Lung (tissue), 12 donors: ENCODE results near the gene TMEM238. TPM values are rescaled to one million over a fixed set of nuclear protein-coding genes. Genes with fewer than 3 reads are reported as not detected.

Experiments
- ATAC-seq: fragments of 200-7000 bp; cut with Tn5 transposase; one replicate; pipeline ENCODE4 v1.9.1; 2020; ENCODE audit warnings: moderate number of reproducible peaks; ENCODE audit not compliant: insufficient read depth, low FRiP score
- DNase-seq, 3 donors: peaks; one replicate each; pipeline ENCODE4 v3.0.0-alpha.2; 2013 to 2017
- H3K27ac ChIP-seq, 2 donors: one replicate each; pipeline ENCODE4 v1.5.1; 2013; ENCODE audit warnings: mild to moderate bottlenecking in 2 of 2, moderate library complexity in 2 of 2, control low read depth in 1 of 2, inconsistent platforms in 1 of 2, low read depth in 1 of 2, low read length in 1 of 2
- H3K27me3 ChIP-seq, 3 donors: one replicate each; pipeline ENCODE4 v1.5.1; 2013; ENCODE audit warnings: low read length in 2 of 3; ENCODE audit not compliant: control insufficient read depth in 3 of 3, insufficient read depth in 3 of 3
- H3K36me3 ChIP-seq, 4 donors: one replicate each; pipeline ENCODE4 v1.5.1; 2013; ENCODE audit warnings: low read length in 4 of 4, mild to moderate bottlenecking in 1 of 4, moderate library complexity in 1 of 4; ENCODE audit not compliant: control insufficient read depth in 4 of 4, insufficient read depth in 4 of 4
- H3K4me1 ChIP-seq, 5 donors: one replicate each; pipeline ENCODE4 v1.5.1; 2013; ENCODE audit warnings: low read length in 5 of 5, mild to moderate bottlenecking in 2 of 5, moderate library complexity in 1 of 5; ENCODE audit not compliant: control insufficient read depth in 5 of 5, insufficient read depth in 5 of 5
- H3K4me3 ChIP-seq: one replicate; pipeline ENCODE4 v1.5.1; 2013; ENCODE audit warnings: mild to moderate bottlenecking, control low read depth, moderate library complexity
- H3K9ac ChIP-seq, 2 donors: one replicate each; pipeline ENCODE4 v1.5.1; 2013; ENCODE audit warnings: low read length in 2 of 2, control low read depth in 1 of 2; ENCODE audit not compliant: insufficient read depth in 1 of 2
- H3K9me3 ChIP-seq, 4 donors: one replicate each; pipeline ENCODE4 v1.5.1; 2013; ENCODE audit warnings: low read length in 3 of 4, mild to moderate bottlenecking in 1 of 4, moderate library complexity in 1 of 4; ENCODE audit not compliant: control insufficient read depth in 4 of 4, insufficient read depth in 3 of 4
- CTCF ChIP-seq: IDR thresholded peaks from 2 replicates; pipeline ENCODE4 v1.5.1; 2012; ENCODE audit warnings: mild to moderate bottlenecking; ENCODE audit errors: control extremely low read depth, extremely low read depth
- WGBS, 2 donors: extraction: QIAGEN DNeasy Blood & Tissue Kit; methylation state at CpG; one replicate each; pipeline ENCODE4 v1.1.7; 2013; 5-methylcytosine and 5-hydroxymethylcytosine counted together
- polyA plus RNA-seq, 2 donors: library from polyadenylated mRNA; stranded (reverse); fragments of 200-250 nt; gene quantifications; one replicate each; pipeline ENCODE4 v1.2.1, GENCODE V29; 2013
- total RNA-seq, 2 donors: library from RNA; depleted of rRNA in 1 of 2; stranded (reverse); fragments of >200 nt in 1 of 2; gene quantifications; one replicate each; pipeline ENCODE4 v1.2.1, GENCODE V29; 2014 to 2021
- donor health status: control.
- donor health status: control.
- donor health status: Bipolar disorder and iron deficiency.
- donor health status: healthy.
- donor health status: DM: yes; HTN: yes; CAD: no.

The TMEM238 gene
- total and polyA plus RNA-seq, 4 donors = 0.43 to 31.0 (median 0.82) TPM

- Histone ChIP-seq H3K9ac (no peak overlapping the region), H3K9me3 (peaks cover 0 to 4% (median 0%) of the 10 kb centered on the region in 4 donors), H3K27ac (no peak overlapping the region), H3K4me3 (no peak overlapping the region), H3K36me3 (no peaks in the 10 kb centered on the region), H3K27me3 (peaks cover 4 to 31% (median 11%) of the 10 kb centered on the region in 3 donors), H3K4me1 (peaks cover 0 to 21% (median 10%) of the 10 kb centered on the region in 5 donors)
- no peak for TF ChIP-seq CTCF
- no peak for ATAC-seq
- 2 to 3% methylated on average over 32 to 59 of the region's 59 CpGs for WGBS, 2 donors
- peak in 1 of 3 donors; percentile 27 for DNase-seq
Observed at GRCh38 chr19:55369653-55370304, 14.3 kb downstream of the TMEM238 start.

- H3K27ac ChIP-seq = no peak overlapping the region
- ATAC-seq = peak; percentile 41
- no peak for TF ChIP-seq CTCF
- H3K4me3 ChIP-seq = no peak overlapping the region
- peaks cover 0 to 4% (median 0%) of the 10 kb centered on the region in 4 donors for H3K9me3 ChIP-seq
- H3K9ac ChIP-seq = no peak overlapping the region
- WGBS, 2 donors = 9 to 20% methylated on average over 32 to 54 of the region's 54 CpGs
- DNase-seq = no peak
- no peaks in the 10 kb centered on the region for H3K36me3 ChIP-seq
- peaks cover 0 to 15% (median 8%) of the 10 kb centered on the region in 5 donors for H3K4me1 ChIP-seq
- peaks cover 4 to 31% (median 11%) of the 10 kb centered on the region in 3 donors for H3K27me3 ChIP-seq
Observed at GRCh38 chr19:55368701-55369563, 15.2 kb downstream of the TMEM238 start.

- DNase-seq = no peak
Observed at GRCh38 chr19:55368106-55368505, 16.0 kb downstream of the TMEM238 start.

More at GRCh38 chr19:55368106-55368505, 16.0 kb downstream of the TMEM238 start:
- 89 to 90% methylated on average over 16 of the region's 16 CpGs for WGBS, 2 donors
- no peak for TF ChIP-seq CTCF
- H3K27me3 ChIP-seq = peaks cover 4 to 31% (median 11%) of the 10 kb centered on the region in 3 donors
- H3K4me3 ChIP-seq = no peak overlapping the region
- H3K36me3 ChIP-seq = no peaks in the 10 kb centered on the region
- H3K9ac ChIP-seq = no peak overlapping the region
- H3K4me1 ChIP-seq = peaks cover 0 to 11% (median 6%) of the 10 kb centered on the region in 5 donors
- H3K9me3 ChIP-seq = peaks cover 0 to 4% (median 0%) of the 10 kb centered on the region in 4 donors
- ATAC-seq = no peak
- H3K27ac ChIP-seq = no peak overlapping the region
